Gastrocnemius medialis (tissue), 4 donors: ENCODE measurements around the gene P2RX5.

Experiments
- CTCF ChIP-seq, 5 experiments: fragments of 450-650 bp in 3 of 5; fragments of 200-600 bp in 2 of 5; sonication (generic) in 2 of 5; IDR thresholded peaks in 4 of 5; conservative IDR thresholded peaks in 1 of 5; 1 replicate in 4 of 5; 2 replicates in 1 of 5; pipeline ENCODE4 v1.5.1; 2016 to 2019; ENCODE audit warnings: antibody characterized with exemption in 5 of 5, mild to moderate bottlenecking in 3 of 5, moderate library complexity in 3 of 5
- POLR2A ChIP-seq, 2 donors: fragments of 450-650 bp; IDR thresholded peaks; one replicate each; pipeline ENCODE4 v1.6.1; 2017; ENCODE audit warnings: antibody characterized with exemption in 2 of 2, mild to moderate bottlenecking in 2 of 2, moderate library complexity in 2 of 2

- TF ChIP-seq POLR2A (IDR thresholded peaks at IDR 0.05) (no peak), CTCF (IDR thresholded peaks at IDR 0.05 in 4 of 5, conservative IDR thresholded peaks at IDR 0.05 in 1 of 5) (no peak)
Observed at GRCh38 chr17:3722716-3723115, 26.8 kb upstream of the P2RX5 start.
